Psoas muscle (tissue), 8 donors: ENCODE measurements around the gene ADAM8. TPM values are rescaled to one million over a fixed set of nuclear protein-coding genes. Genes with fewer than 3 reads are reported as not detected.

ENCODE experiments used
- ATAC-seq, 4 donors: fragments of 200-7000 bp; cut with Tn5 transposase; one replicate each; pipeline ENCODE4 v1.9.1; 2020; ENCODE audit warnings: moderate library complexity in 3 of 4, mild to moderate bottlenecking in 2 of 4
- DNase-seq, 2 donors: peaks; one replicate each; pipeline ENCODE4 v3.0.0-alpha.2; 2020
- H3K27ac ChIP-seq: fragments of 200-600 bp; one replicate; pipeline ENCODE4 v1.8.0; 2022
- H3K27me3 ChIP-seq, 3 donors: fragments of 200-600 bp in 1 of 3; one replicate each; pipeline versions ENCODE4 v1.6.1 to v1.8.0; 2013 to 2022; ENCODE audit warnings: low read length in 2 of 3, mild to moderate bottlenecking in 2 of 3, moderate library complexity in 1 of 3; ENCODE audit not compliant: insufficient read depth in 3 of 3
- H3K36me3 ChIP-seq, 2 donors: fragments of 200-600 bp in 1 of 2; one replicate each; pipeline versions ENCODE4 v1.6.1 to v1.8.0; 2013 to 2022; ENCODE audit warnings: low read depth in 1 of 2, mild to moderate bottlenecking in 1 of 2, moderate library complexity in 1 of 2; ENCODE audit not compliant: insufficient read depth in 1 of 2
- H3K4me1 ChIP-seq: fragments of 200-600 bp; one replicate; pipeline ENCODE4 v1.8.0; 2022
- H3K4me3 ChIP-seq: fragments of 200-600 bp; one replicate; pipeline ENCODE4 v1.8.0; 2022; ENCODE audit warnings: mild to moderate bottlenecking
- H3K9me3 ChIP-seq: fragments of 200-600 bp; one replicate; pipeline ENCODE4 v1.8.0; 2022
- WGBS, 3 donors: extraction: QIAGEN DNeasy Blood & Tissue Kit; methylation state at CpG; one replicate each; pipeline versions ENCODE4 v1.1.6 to v1.1.7; 2013; 5-methylcytosine and 5-hydroxymethylcytosine counted together
- intact Hi-C, 2 donors: fragments of 100-400 bp; cut with DNase I; formaldehyde crosslinking; loops; one replicate each; pipeline versions ENCODE4 v1.11.0 to v1.14.2; 2022
- polyA plus RNA-seq, 3 donors: library from polyadenylated mRNA; stranded (reverse); fragments of 200-250 nt; gene quantifications; one replicate each; pipeline ENCODE4 v1.2.3, GENCODE V29; 2013
- total RNA-seq, 4 donors: library from RNA; stranded (reverse); fragmentation: NEBNext Ultra II Directional in 2 of 4; extraction: Animal tissue kit (Norgen Biotek cat#: 25700) in 2 of 4; gene quantifications; one replicate each; pipeline versions ENCODE4 v1.2.1 to v1.2.4, GENCODE V29; 2021 to 2023
- TF ChIP-seq, protein P1 (sequence below): fragments of 200-600 bp; IDR thresholded peaks from one replicate; pipeline ENCODE4 v1.8.0; 2022; ENCODE audit warnings: antibody characterized with exemption
- donor health status: healthy with polysubstance abuse.
- donor health status: DM: no; HTN: no; CAD: no; lungs with moderate emphysema.
- donor health status: Bipolar disorder and iron deficiency.
- donor health status: healthy.
- donor health status: DM: yes; HTN: yes; CAD: no.
- donor health status: DM: no; HTN: no; CAD: no.
- donor health status: DM: no; HTN: no; CAD: no.
- donor health status: DM: yes; HTN: yes; CAD: no.

ADAM8 gene
- total and polyA plus RNA-seq, 7 donors = 0.21 to 2.8 (median 2.2) TPM

DNA sequence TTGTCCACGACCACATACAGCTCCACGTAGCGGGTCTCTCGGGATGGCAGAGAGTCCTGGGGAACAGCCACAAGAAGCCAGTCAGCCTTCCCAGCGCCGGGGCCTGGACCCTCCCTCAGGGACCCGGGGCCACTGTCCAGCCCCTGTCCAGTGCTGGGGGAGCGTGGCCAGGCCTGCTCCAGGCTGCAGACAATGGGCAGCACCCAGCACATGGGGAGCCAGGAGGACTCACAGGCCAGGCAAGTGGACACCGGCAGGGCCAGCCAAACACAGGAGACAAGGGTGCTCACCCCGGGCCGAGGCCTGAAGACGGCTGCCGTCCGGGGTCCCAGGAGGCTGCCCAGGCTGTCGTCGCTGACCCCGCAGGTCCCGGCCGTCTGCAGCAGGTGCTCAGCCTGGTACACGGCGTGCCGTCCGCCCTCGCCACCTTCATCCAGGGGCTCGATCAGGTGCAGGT is 3.7 kb downstream of the ADAM8 start:
- no peak overlapping the region for H3K4me3 ChIP-seq
- peaks cover 0 to 29% (median 7%) of the 10 kb centered on the region in 3 donors for H3K27me3 ChIP-seq
- intact Hi-C loops = no loop called here
- 84 to 88% (median 86%) methylated on average over 20 to 25 of the region's 25 CpGs for WGBS, 3 donors
- no peaks in the 10 kb centered on the region for H3K4me1 ChIP-seq
- ATAC-seq = no peak
- peaks cover 0 to 2% of the 10 kb centered on the region in 2 donors for H3K36me3 ChIP-seq
- TF ChIP-seq, protein P1, sequence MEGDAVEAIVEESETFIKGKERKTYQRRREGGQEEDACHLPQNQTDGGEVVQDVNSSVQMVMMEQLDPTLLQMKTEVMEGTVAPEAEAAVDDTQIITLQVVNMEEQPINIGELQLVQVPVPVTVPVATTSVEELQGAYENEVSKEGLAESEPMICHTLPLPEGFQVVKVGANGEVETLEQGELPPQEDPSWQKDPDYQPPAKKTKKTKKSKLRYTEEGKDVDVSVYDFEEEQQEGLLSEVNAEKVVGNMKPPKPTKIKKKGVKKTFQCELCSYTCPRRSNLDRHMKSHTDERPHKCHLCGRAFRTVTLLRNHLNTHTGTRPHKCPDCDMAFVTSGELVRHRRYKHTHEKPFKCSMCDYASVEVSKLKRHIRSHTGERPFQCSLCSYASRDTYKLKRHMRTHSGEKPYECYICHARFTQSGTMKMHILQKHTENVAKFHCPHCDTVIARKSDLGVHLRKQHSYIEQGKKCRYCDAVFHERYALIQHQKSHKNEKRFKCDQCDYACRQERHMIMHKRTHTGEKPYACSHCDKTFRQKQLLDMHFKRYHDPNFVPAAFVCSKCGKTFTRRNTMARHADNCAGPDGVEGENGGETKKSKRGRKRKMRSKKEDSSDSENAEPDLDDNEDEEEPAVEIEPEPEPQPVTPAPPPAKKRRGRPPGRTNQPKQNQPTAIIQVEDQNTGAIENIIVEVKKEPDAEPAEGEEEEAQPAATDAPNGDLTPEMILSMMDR = no peak
- H3K27ac ChIP-seq = no peak overlapping the region
- DNase-seq = no peak
- no peaks in the 10 kb centered on the region for H3K9me3 ChIP-seq

DNA sequence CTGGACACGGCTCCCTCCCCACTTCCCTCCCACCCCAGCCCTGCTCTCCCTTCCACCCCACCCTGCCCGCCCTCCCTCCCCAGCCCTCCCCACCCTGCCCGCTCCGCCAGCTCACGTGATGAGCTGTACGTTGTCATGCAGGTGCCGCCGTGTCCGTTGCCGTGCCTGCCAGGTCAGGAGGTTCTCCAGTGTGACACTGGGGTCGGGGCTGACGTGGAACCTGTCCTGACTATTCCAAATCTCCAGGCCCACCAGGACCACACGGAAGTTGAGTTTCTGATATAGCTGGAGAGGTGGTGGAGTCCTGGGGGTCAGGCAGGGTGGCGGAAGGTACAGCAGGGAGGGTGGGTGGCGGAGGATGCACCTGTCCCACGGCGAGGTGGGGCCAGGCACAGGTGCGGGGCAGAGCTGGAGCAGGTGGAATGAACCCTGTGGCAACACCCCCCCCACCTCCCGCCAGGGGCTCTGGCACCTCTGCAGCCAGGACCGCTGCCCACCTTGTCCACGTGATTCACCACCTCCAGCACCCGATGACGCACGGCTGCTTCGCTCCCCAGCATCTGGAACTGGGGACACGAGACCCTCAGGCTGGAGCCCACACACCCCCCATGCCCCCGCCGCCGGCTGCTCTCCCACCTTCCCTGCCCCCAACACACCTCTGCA is 4.2 kb downstream of the ADAM8 start:
- ATAC-seq (no peak), DNase-seq (no peak)
- H3K4me1 ChIP-seq = no peaks in the 10 kb centered on the region
- H3K4me3 ChIP-seq = no peak overlapping the region
- H3K27ac ChIP-seq = no peak overlapping the region
- intact Hi-C loops = no loop called here
- H3K27me3 ChIP-seq = peaks cover 0 to 29% (median 7%) of the 10 kb centered on the region in 3 donors
- H3K36me3 ChIP-seq = no peaks in the 10 kb centered on the region
- WGBS, 3 donors = 81 to 85% (median 84%) methylated on average over 27 to 29 of the region's 29 CpGs
- TF ChIP-seq, protein P1 = no peak
- no peaks in the 10 kb centered on the region for H3K9me3 ChIP-seq

DNA sequence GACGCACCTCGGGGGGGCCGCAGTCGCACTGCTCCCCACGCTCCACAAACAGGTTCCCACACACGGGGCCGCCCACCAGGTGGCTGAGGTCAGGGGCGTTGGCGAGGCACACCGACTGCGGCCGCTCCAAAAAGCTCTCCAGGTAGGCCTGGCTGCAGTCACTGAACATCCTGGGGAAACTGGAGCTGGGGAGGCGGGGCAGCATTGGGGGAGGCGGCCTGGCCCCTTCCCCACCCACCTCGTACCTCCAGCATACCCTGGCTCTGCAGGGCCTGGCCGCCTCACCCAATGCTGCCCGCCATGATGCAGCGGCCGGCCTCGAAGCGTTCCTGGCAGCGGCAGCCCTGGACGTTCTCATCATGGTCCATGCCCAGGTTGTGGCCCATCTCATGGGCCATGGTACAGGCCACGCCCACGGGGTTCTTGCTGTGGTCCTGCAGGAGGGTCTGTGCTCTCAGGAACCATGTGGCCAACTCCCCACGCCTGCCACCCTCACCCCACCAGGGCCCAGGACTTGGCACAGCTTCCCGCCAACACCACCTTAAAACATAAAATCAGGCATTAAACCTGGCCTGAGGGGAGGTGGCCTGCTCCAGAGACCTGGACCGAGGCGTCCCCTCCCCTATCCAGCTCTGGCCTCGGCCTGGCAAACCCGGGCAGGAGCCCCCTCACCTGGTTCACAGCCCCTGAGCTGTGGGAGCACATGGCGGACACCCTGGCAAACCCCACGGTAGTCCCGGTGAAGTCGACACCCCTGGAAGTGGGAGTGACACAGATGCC is 5.0 kb downstream of the ADAM8 start:
- intact Hi-C loops = no loop called here
- no peak for ATAC-seq
- Histone ChIP-seq H3K27ac (no peak overlapping the region), H3K4me3 (no peak overlapping the region), H3K27me3 (peaks cover 0 to 23% (median 7%) of the 10 kb centered on the region in 3 donors), H3K36me3 (no peaks in the 10 kb centered on the region), H3K4me1 (no peaks in the 10 kb centered on the region), H3K9me3 (no peaks in the 10 kb centered on the region)
- TF ChIP-seq, protein P1 = no peak
- WGBS, 3 donors = 86 to 89% (median 87%) methylated on average over 31 to 35 of the region's 35 CpGs
- no peak for DNase-seq

DNA sequence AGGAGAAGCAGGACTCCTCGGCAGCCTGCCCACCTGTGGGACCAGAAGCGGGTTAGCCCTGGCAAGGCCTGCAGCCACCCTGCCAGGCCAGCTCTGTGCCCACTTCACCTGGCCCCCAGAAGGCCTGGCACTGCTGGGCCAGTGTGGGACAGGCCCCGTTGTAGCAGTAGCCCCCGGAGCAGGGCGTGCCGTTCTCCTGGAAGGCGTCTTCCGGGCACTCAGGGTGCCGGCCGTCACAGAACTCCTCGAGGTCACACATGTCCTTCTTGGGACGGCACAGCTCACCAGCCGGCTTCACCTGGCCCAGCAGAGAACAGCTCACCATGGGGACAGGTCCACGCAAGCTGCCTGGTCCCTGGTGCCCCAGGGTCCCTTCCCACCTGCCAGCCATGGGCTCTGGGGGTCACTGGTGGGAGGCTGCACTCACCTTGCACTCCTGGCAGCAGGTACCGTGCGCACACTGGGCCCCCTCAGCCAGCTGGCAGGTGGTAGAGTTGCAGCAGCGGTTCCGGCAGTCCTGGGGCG is 5.8 kb downstream of the ADAM8 start:
- WGBS, 3 donors = 90 to 93% (median 92%) methylated on average over 19 of the region's 19 CpGs
- TF ChIP-seq, protein P1 = no peak
- Histone ChIP-seq H3K9me3 (no peaks in the 10 kb centered on the region), H3K4me3 (no peak overlapping the region), H3K4me1 (no peaks in the 10 kb centered on the region), H3K27ac (no peak overlapping the region), H3K27me3 (peaks cover 0 to 14% (median 2%) of the 10 kb centered on the region in 3 donors), H3K36me3 (no peaks in the 10 kb centered on the region)
- DNase-seq (no peak), ATAC-seq (no peak)
- intact Hi-C loops = no loop called here
